HL-60 (cell line): ENCODE data around the gene CCDC24.

Experiments
- GABPA ChIP-seq: IDR thresholded peaks from 2 replicates; pipeline ENCODE4 v1.6.1; 2012; ENCODE audit warnings: low read depth
- POLR2AphosphoS5 ChIP-seq: IDR thresholded peaks from 2 replicates; pipeline ENCODE4 v1.6.1; 2012; ENCODE audit warnings: low read depth
- TF ChIP-seq, protein P1 (sequence below): IDR thresholded peaks from one replicate; pipeline ENCODE4 v1.5.1; 2011; ENCODE audit warnings: low read length, control low read depth, inconsistent platforms; ENCODE audit not compliant: insufficient read depth

DNA sequence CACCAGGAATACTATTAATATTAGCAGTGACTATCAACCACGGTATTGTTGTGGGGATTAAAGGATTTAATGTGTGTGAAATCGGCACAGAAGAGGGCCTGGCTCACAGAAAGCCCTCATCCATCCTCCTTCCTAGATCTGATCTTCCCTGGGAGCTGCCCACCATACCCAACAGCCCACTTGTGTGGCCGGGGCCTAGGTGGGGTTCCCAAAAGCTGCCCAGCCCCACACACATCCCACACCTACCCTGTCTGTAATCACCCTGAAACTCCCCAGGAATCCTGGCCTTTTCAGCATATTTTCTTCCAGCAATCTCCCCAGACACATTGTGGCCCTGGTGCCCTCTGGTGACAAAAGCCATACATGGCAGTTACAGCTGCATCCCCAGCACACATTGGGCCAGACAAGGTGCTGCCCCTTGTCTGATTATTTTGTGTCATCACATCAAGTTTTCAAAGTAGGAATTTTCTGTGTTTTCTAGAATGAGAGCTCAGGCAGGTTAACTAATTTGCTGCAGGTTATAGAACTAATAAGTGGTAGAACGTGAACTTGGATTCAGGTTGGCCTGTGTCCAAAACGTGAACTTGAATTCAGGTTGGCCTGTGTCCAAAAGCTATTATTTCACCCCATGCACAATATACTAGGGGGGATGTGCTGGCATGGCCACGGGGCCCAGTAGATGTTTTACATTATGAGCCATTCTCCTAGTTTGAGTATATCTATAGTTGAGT, 45.2 kb downstream of the CCDC24 start:
- TF ChIP-seq, protein P1, sequence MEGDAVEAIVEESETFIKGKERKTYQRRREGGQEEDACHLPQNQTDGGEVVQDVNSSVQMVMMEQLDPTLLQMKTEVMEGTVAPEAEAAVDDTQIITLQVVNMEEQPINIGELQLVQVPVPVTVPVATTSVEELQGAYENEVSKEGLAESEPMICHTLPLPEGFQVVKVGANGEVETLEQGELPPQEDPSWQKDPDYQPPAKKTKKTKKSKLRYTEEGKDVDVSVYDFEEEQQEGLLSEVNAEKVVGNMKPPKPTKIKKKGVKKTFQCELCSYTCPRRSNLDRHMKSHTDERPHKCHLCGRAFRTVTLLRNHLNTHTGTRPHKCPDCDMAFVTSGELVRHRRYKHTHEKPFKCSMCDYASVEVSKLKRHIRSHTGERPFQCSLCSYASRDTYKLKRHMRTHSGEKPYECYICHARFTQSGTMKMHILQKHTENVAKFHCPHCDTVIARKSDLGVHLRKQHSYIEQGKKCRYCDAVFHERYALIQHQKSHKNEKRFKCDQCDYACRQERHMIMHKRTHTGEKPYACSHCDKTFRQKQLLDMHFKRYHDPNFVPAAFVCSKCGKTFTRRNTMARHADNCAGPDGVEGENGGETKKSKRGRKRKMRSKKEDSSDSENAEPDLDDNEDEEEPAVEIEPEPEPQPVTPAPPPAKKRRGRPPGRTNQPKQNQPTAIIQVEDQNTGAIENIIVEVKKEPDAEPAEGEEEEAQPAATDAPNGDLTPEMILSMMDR, result peak; percentile 85
- no peak for TF ChIP-seq POLR2AphosphoS5
- no peak for TF ChIP-seq GABPA
